Activated CD4-positive, alpha-beta T cell treated with anti-CD3 and anti-CD28 coated beads for 48 hours (primary cell): ENCODE measurements around the gene LHX3.
"Not testable (repeated sequence)": the region's sequence is repeated elsewhere in the genome, so short reads cannot be mapped to it uniquely, and the experiment has no call there.

Source experiments
- DNase-seq: peaks from one replicate; pipeline ENCODE4 v3.0.0-alpha.2; 2020

The LHX3 gene

DNA sequence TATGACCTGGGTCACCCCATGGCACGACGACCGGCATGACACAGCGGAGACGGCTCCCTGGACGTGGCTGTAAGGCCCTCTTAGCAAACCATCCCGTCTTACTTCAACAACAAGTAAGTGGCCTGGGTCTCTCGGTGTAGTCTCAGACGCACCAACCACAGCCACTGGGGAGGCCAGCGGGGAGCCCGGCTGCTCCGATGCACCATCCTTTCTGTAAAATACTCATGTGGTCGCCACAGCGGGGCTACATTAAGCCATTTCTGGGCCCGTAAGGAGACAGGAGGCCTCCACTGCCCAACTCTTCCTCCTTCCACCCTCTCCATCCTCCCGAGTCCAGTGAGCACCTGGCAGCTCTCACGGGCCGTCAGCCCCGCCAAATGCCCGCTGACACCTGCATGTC lies 36.0 kb upstream of the LHX3 start:
- no peak for DNase-seq

DNA sequence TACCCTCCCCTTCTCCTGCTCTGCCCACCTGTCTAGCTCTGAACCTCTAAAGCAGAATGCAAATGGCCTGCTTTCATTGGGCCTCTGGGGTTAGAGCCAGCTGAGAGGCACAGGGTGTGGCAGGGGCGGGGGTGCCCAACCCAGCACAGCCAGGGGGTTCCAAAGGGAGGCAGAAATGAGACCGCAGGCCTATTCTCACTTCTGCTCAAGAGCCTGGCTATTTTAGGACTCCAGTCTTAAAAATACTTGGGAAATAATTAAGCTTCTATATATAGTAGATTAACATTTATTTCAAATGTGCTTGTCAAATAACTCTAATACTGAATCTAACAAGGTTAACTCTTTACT lies 35.0 kb upstream of the LHX3 start:
- DNase-seq: no peak

DNA sequence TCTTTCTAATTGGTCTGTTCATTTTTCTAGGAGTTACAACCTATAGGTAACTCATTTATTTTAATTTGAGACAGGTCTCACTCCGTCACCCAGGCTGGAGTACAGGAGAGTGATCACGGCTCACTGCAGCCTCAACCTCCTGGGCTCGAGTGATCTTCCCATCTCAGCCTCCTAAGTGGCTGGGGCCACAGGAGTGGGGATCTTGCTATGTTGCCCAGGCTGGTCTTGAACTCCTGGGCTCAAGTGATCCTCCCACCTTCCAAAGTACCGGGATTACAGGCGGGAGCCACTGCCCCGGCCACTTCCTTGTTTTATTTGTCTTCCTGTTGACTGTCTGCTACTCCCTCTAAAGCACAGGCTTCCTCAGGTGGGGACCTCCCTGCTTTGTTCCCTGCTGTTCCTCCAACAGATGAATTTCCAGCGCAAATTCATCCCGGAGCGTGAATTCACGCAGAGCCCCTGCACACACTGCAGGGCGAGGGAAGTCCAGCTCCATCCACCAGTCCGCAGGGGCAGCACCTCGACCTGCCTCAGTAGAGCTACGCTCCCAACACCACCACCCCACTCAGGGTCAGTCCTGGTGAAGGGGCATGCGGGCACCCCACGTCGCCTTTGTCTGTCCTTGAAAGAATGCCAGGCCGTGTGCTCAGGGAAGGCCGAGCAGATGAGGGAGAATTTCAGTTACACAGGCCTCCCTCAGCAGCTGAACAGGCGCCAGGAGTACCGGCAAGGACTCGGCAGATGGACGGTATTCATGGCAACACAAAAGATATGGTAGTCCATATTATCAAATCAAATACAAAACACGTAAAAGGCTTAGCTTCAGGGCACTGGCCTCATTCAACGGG lies 34.4 kb upstream of the LHX3 start:
- no peak for DNase-seq

DNA sequence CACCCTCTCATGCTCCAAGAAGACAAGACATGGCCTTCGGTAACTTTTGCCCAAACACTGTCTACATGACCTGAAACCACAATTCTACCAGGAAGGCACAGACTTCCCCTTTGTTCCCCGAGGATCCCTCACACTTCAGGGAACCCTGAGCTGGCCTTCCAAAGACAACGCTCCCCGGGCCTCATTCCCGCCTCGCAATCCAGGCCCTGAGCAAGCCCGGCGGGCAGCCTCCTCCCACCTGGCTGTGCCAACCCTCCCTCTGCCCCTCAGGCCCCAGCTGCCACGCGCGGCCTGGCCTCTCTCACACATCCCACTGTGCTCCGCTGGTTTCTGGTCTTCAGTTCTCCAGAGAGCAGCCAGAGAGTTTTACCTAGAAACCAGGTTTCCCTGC lies 33.4 kb upstream of the LHX3 start:
- no peak for DNase-seq

DNA sequence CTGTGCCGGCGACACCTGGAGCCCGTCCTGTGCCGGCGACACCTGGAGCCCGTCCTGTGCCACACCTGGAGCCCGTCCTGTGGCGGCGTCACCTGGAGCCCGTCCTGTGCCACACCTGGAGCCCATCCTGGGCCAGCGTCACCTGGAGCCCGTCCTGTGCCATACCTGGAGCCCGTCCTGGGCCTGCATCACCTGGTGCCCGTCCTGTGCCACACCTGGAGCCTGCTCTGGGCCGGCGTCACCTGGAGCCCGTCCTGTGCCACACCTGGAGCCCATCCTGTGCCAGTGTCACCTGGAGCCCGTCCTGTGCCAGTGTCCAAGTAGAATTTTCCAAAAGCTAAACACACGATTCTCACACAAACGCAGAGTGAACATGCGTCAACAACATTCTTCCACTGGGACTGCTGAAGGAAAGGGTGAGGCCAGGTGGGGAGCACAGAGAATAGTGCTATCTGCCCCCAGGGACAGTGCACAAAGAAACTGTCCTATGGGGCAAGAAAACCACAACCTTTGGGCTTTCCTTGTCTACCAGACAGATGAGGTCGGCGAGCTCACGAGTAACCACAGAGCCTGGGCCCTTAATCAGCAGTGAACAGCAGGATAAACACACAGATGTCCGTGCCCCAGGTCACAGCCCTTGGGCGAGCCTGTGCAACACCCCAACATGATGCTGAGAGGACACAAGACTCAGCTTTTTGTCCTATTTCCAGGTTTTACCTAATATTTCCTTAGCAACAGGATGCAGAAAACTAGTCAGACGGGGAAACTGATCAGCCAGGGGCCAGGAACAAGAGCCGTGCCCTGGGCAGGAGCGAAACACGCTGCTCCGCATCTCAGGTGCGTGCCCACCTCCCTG lies 32.8 kb upstream of the LHX3 start:
- DNase-seq: no peak

DNA sequence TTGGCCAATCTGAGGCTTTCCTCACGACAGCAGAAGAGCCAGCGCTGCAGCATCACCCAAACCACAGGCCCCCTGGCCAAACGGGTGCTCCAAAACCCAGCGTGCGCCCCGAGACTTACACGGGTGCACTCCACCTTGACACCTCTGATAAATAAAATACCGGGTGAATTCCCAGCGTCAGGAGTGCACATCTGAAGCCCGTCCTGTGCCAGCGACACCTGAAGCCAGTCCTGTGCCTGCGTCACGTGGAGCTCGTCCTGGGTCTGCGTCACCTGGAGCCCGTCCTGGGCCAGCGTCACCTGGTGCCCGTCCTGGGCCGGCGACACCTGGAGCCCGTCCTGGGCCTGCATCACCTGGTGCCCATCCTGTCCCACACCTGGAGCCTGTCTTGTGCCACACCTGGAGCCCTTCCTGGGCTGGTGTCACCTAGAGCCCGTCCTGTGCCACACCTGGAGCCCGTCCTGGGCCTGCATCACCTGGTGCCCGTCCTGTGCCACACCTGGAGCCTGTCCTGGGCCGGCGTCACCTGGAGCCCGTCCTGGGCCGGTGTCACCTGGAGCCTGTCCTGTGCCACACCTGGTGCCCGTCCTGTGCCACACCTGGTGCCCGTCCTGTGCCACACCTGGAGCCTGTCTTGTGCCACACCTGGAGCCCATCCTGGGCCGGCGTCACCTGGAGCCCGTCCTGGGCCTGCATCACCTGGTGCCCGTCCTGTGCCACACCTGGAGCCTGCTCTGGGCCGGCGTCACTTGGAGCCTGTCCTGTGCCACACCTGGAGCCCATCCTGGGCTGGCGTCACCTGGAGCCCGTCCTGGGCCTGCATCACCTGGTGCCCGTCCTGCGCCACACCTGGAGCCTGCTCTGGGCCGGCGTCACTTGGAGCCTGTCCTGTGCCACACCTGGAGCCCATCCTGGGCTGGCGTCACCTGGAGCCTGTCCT lies 31.8 kb upstream of the LHX3 start:
- not testable (repeated sequence) for DNase-seq

DNA sequence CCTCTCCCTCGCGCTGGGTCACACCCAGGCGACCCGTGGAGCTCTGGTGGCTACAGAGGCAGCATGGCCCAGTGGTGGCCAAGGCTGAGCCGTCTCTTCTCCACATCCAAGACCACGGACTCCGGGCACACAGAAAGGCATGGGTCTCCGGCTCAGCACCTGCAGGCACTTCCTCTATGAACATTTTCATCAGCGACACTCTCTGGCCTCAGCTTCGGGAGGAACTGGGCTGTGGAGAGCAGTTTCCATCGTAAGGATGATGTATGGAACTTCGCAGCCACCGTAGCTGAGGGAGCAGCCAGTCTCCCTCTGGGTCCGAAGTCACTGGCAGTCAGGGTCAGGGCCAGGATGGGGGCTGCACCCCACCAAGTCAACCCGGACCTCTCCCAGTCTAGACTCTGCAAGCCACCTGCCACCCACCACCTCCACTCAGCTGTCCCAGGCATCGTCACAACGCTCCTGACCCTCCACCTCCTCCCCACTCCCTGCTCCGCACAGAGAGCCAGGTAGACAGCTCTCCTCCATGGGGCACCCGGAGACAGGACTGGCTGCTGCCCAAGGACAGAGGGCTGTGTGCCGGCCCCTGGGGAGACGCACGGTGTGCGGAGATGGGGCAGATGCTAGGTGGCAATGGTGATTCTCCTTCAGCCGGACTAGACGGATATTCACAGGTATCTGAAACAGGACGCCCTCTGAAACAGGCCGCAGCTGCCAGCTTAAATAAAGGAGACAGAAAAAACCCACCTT lies 31.0 kb upstream of the LHX3 start:
- DNase-seq: no peak

DNA sequence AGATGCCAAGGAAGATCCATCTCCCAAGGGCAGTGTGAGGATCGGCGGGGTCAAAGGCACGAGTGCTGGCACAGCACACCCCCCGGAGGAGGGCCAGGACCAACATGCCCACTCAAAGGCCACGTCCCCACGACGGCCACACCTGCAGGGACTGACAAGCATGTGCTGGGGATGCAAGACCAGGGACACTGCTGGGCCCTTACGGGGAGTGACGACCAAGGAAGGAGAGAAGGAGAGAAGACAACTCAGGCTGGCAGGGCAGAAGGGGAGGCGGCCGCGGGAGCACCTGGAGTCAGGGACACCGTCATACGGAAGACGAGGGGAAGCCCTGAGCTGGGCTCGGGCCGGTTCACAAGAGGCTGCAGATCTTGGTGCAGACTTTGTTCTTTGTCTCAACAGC lies 30.2 kb upstream of the LHX3 start:
- DNase-seq: no peak

DNA sequence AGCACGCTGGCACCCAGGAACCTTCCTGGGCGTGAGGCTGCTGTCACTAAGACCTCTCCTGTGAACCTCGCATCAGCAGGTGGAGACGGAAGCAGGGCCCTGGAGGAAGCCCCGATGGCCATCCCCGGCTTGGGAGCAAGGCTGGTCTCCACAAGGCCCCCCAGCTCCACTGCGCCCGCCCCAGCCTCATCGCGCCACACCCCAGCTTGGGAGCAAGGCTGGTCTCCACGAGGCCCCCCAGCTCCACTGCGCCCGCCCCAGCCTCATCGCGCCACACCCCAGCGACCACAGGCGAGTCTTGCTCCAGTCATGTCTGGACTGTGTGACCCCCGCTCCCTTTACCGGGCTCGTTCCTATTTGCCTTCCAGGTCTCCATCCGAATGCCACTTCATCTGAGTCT lies 29.7 kb upstream of the LHX3 start:
- peak; percentile 17 for DNase-seq

DNA sequence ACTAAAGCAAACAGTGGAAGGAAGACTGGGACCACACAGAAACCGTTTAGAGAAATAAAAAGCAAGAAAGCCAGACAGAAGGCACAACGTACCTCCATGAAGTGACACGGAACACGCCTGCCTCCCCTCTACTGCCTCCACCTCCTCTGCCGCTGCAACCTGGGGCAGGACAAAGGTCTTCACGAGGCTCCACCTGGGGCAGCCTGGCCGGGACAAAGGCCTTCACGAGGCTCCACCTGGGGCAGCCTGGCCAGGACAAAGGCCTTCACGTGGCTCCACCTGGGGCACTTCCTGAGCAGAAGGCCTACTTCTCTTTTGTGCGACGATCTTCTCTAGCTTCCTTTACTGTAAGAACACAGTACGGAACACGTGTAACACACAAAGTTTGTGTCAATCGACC lies 28.9 kb upstream of the LHX3 start:
- no peak for DNase-seq

DNA sequence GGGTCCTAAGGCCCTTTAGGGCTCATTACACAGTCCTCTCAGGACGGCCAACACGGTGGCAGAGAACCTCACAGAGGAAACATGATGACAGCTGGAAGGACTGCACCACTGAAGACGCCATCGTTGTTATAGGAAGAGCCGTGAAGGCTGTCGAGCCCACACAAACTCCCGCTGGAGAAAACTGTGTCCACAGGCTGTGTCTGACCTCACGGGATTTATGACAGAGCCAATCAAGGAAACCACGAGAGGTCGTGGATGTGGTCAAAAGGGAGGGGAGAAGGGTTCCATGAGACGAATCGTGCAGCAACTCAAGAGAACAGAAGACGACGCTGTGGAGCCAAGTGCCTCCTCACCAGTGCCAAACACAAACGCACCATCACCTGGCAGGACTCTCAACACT lies 28.5 kb upstream of the LHX3 start:
- no peak for DNase-seq

DNA sequence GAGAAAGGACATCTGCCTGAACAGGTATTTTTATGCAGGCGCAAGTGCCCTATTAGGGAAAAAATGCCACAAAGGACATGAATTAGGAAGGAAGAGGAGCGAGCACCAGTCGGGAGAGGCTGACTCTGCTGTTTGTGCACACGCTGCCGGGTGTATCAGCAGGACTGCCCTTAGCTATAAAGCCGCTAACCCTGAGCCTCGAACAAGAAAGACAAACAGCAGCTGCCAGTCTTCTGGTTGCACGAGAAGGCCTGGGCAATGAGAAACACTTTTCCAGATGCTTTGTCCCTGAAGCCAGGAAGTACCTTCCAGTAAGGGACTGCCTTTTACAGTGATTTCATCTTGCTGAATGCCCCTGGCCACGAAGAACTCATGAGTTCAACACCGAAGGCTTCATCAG lies 28.0 kb upstream of the LHX3 start:
- DNase-seq: no peak

DNA sequence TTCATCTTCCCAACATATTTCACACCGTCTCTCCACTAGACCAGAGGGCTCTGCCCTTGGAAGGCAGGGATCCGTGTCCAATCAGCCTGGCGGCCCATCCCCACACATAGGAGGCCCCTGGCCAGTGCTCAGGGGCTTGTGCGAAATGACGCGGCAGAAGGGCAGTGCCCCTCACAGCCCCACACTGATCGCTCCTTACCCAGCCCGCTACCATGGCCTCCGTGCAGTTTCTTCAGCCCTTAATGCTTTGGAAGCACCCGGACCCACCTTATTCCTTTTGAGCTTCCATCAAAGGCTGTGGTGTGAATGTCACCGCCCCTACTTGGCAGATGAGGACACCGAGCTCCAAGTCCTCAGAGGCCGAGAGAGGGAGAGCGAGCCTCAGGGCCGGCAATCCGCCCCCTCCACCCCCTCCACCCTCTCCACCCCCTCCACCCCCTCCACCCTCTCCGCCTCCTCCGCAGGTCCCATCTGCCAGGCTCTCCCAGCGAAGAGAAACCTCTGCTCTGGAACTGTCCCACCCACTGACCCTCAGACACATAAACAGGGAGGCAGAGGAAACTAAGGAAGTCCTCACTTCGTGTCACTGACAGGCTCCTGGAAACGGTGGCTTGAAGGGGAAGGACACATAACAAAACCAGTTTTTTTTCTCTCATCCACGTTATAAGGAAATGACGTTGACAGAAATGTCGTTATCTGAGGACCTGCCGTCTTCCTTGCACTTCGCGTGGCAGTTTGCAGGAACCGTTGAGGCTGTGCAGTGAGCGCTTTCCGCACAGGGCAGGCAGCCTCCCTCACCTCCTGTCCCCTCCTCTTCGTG lies 26.8 kb upstream of the LHX3 start:
- DNase-seq: peak; percentile 43

DNA sequence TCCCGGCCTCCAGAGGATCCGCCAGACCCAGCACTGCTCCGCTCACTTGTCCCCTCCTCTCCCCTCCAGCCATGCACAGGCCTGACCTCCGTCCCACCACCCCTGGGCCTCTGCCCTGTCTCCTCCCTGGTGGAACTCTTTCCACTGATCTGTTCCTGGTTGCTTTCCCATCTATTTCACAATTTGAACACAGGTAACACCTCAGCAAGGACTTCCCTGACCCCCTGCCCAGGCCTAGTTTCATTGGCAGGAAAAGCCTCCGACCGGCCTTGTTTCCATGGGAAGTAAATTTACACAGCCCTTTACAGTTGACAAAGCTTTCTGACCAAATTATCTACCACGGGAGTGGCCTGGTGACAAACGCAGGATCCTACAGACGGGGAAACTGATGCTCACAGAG lies 25.8 kb upstream of the LHX3 start:
- no peak for DNase-seq

DNA sequence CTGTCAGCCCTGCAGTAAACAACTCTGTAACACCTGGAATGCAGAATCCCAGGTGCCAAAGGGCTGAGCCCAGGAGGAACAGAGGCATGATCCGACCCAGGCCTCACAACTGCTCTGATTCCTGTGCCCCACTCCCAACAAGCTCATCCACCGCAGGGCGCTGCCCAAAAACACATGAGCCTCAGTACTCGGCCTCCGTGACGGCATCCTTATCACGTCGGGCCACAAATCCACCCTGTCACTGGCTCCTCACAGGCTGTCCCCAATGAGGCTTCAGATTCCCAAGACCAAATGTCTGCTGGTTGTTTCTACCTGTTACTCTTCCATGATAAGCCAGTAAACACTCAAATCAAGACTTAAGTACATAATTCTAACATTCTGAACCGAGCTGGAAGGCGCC lies 25.4 kb upstream of the LHX3 start:
- DNase-seq: no peak

DNA sequence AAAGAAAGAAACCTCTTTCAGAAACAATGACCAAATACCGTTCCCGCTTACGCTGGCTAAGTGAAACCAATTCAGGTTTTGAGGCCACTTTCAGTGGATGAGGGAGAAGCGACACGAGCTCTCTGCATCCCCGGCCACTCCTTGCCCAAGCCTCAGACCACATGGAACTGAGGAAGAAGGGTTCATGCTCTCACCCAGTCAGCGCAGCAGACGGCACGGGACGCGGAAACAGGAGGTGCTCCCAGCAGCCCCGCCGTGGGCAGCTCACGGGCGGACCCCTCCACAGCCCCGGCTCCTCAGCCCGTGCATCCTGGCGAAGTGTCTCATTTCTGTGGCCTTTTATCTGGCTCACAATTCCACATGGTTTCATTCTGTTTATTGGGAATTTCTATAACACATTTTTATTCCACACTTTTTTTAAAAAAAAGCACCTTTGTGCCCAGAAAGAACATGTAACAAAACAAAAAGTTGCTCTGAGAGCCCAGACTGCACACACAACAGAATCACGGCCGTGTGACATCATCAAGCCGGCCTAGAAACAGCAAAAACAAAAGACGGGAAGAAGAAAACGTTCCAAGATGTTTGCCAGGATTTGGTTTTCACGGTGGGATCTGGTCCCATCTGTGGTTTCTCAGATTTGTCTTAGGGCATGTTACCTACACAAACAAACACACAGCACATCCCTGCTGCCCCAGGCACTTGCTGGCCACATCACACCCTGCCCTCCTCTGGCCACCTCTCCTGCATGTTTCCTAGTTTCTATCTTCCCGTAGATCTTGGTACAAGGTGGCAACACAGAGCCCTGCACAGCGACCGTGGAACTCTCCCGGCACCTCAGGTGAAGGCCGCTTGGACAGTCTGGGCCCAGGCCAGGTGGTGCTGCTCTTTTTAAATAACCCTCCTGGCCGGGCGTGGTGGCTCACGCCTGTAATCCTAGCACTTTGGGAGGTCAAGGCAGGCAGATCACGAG lies 24.5 kb upstream of the LHX3 start:
- DNase-seq: no peak

DNA sequence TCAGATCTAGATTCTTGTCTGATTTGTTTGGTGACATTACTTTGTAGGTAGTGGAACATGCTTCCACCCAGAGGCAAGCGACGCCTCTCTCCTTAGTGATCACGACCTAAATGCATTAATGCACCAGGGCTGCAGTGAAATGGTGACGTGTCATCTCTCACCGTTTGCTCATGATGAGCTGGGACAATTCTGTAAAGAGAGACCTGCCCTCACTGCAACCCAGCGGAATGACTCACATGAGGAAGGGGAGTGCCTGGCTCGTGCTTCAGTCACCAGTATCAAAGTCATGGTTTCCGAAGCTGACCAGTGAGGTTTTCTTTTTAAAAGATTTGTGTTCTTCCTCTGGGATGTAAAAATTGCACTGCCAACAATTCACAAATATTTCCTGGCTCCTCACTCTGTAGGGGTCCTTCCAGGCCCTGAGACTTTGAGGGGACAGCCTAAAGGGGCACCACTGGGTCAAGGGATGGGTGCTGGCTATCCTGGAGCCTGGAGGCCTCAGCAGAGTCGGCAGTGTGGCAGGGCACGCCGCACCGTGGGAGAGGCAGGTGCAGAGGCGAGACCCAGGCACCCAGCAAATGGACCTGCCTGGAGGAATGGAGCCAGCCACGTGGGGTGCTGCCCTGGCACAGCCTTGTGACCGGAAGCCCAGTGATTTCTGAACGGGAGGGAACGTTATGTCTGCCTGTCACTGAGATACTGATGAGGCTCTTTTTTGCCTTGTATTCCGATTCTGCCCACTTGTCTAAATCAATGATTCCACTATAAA lies 23.4 kb upstream of the LHX3 start:
- peak; percentile 51 for DNase-seq

DNA sequence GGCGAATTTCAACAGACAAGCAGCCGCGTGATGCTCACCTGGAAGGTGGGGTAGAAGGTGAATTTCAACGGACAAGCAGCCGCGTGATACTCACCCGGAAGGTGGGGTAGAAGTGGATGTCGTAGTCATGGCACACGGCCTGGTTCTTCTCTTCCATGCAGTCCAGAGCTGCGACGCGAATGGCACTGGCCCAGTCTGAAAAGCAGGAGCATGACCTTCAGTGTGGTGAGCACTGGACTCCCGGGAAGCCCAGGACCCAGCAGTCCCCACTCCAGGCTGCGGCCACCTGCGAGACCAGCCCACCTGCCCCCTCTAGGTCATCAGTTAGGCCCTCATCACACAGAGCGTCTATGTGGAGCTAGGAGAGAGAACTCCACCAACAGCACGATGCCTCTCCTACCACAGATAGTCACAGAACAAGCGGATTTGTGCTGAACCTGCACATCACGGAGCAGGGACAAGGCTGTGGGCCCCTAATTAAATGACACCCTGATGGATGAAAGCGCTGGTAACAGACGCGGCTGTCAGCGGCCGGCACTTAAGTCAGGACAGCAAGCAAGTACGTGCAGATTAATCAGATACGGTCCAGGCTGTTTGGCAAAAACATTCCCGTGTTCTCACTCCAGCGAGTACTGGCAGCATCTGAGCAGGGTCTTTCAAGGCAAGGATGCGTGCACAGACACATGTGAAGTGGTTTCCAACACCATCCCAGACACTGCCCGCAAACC lies 21.9 kb upstream of the LHX3 start:
- DNase-seq: no peak
